Common myeloid progenitor, CD34-positive (primary cell): ENCODE results near the gene TLR5.

Experiments
- CTCF ChIA-PET: fragments of 350-600 bp; sonication (Branson Sonifier 250); formaldehyde crosslinking; loops from one replicate; lab custom pipeline; 2021; ENCODE audit warnings: antibody characterized with exemption; lab: Charles Lee
- POLR2A ChIA-PET: fragments of 350-600 bp; sonication (Branson Sonifier 250); formaldehyde crosslinking; loops from one replicate; lab custom pipeline; 2021; ENCODE audit warnings: antibody characterized with exemption; lab: Charles Lee
- DNase-seq, 3 donors: peaks; one replicate each; pipeline versions ENCODE4 v3.0.0 to v3.0.0-alpha.2; 2013
- H3K27ac ChIP-seq, 2 experiments: 1 replicate in 1 of 2; 2 replicates in 1 of 2; pipeline ENCODE4 v1.7.0; 2013; ENCODE audit warnings: inconsistent platforms in 2 of 2, low read length in 2 of 2, mild to moderate bottlenecking in 2 of 2, low read depth in 1 of 2, moderate library complexity in 1 of 2; ENCODE audit not compliant: severe bottlenecking in 2 of 2, insufficient read depth in 1 of 2, poor library complexity in 1 of 2
- H3K27me3 ChIP-seq, 5 experiments: replicated peaks in 2 of 5; 1 replicate in 3 of 5; 2 replicates in 2 of 5; pipeline versions ENCODE4 v1.6.1 to v1.7.0; 2013; ENCODE audit warnings: low read length in 4 of 5, mild to moderate bottlenecking in 2 of 5, moderate library complexity in 2 of 5, inconsistent platforms in 1 of 5; ENCODE audit not compliant: insufficient read depth in 5 of 5, control insufficient read depth in 4 of 5
- H3K36me3 ChIP-seq, 4 experiments: 1 replicate in 2 of 4; 2 replicates in 2 of 4; pipeline versions ENCODE4 v1.6.1 to v1.7.0; 2013; ENCODE audit warnings: low read length in 3 of 4, control low read depth in 1 of 4, mild to moderate bottlenecking in 1 of 4; ENCODE audit not compliant: control insufficient read depth in 4 of 4, insufficient read depth in 4 of 4
- H3K4me1 ChIP-seq, 4 experiments: 1 replicate in 3 of 4; 2 replicates in 1 of 4; pipeline versions ENCODE4 v1.6.1 to v1.7.1; 2013; ENCODE audit warnings: low read length in 3 of 4, mild to moderate bottlenecking in 3 of 4, control low read depth in 1 of 4, inconsistent platforms in 1 of 4, moderate library complexity in 1 of 4; ENCODE audit not compliant: control insufficient read depth in 4 of 4, insufficient read depth in 4 of 4; ENCODE audit errors: control extremely low read depth in 1 of 4
- H3K4me3 ChIP-seq, 7 experiments: 1 replicate in 4 of 7; 2 replicates in 3 of 7; pipeline versions ENCODE4 v1.5.1 to v1.7.0; 2013; ENCODE audit warnings: mild to moderate bottlenecking in 7 of 7, low read length in 6 of 7, moderate library complexity in 6 of 7, inconsistent platforms in 2 of 7, low read depth in 2 of 7, control low read depth in 1 of 7; ENCODE audit not compliant: insufficient read depth in 4 of 7, control insufficient read depth in 1 of 7; ENCODE audit errors: extremely low read depth in 1 of 7
- H3K9me3 ChIP-seq, 5 experiments: 1 replicate in 4 of 5; 2 replicates in 1 of 5; pipeline versions ENCODE4 v1.6.1 to v1.7.1; 2013; ENCODE audit warnings: low read length in 4 of 5, mild to moderate bottlenecking in 2 of 5, inconsistent platforms in 1 of 5, low read depth in 1 of 5, moderate library complexity in 1 of 5; ENCODE audit not compliant: control insufficient read depth in 4 of 5, insufficient read depth in 2 of 5; ENCODE audit errors: control extremely low read depth in 1 of 5
- WGBS: methylation state at CpG from one replicate; pipeline ENCODE4 v1.1.5; 2013; ENCODE audit not compliant: insufficient coverage; 5-methylcytosine and 5-hydroxymethylcytosine counted together

Gene TLR5

DNA sequence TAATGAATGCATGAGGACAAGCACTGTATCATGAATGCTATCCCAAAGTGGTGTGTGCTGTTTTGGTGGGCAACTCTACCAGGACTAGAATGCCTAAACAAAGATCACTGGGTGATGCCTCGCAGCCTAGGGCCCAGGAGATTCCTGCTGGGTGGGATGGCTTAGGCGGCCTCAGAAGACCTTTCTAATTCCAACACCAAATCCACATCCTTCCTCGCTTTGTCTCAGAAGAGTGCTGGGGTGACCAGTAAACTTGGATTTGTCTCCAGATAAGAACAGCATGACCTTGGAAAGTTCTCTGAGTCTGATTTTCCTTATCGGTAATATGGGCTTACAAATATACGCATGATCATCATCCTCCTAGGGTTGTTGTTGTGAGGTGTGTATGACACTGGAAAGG, 76.6 kb downstream of the TLR5 start:
- CTCF ChIA-PET: no interaction called here

DNA sequence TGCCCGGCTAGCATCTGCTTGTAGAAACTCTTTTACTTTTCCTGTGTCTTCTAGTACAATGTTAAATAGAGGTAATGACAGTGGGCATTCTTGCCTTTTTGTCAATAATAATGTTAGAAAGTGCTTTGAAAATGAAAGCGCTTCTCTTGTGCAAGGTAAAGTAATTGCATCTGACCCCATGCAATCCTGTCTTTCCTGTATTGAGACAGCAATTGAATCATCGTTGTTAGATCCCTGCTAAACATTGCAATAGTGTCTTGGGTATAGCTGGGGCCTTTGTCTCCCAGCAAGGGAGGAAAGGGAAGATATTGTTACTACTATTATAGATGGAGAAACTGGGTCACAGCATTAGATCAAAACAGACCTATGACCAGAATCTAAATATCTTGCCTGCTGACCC, 80.9 kb downstream of the TLR5 start:
- POLR2A ChIA-PET: no interaction called here
- H3K9me3 ChIP-seq: no peaks in the 10 kb centered on the region
- CTCF ChIA-PET: no interaction called here
- 100% methylated on average over 1 of the region's 3 CpGs for WGBS
- no peaks in the 10 kb centered on the region for H3K36me3 ChIP-seq
- no peaks in the 10 kb centered on the region for H3K27me3 ChIP-seq
- no peak for DNase-seq
- no peak overlapping the region for H3K4me3 ChIP-seq
- no peaks in the 10 kb centered on the region for H3K4me1 ChIP-seq
- H3K27ac ChIP-seq: no peak overlapping the region

More for the DNA sequence above, 76.6 kb downstream of the TLR5 start:
- no peaks in the 10 kb centered on the region for H3K27me3 ChIP-seq
- no peak overlapping the region for H3K27ac ChIP-seq
- no peaks in the 10 kb centered on the region for H3K9me3 ChIP-seq
- no peaks in the 10 kb centered on the region for H3K36me3 ChIP-seq
- DNase-seq: no peak
- no peaks in the 10 kb centered on the region for H3K4me1 ChIP-seq
- POLR2A ChIA-PET: no interaction called here
- WGBS: 100% methylated on average over 3 of the region's 5 CpGs
- no peak overlapping the region for H3K4me3 ChIP-seq

DNA sequence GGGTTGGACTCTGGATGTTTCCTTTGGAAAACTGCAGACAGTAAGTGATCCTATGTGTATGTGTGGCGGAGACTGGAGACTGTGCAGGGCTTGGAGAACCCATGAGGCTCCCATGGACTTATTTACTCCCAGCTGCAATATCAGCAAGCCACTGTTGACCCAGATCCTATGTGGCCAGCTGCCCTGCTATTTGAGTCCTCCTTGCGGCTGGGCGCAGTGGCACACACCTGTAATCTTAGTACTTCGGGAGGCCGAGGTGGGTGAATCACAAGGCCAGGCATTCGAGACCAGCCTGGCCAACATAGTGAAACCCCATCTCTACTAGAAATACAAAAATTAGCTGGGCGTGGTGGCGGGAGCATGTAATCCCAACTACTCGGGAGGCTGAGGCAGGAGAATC, 83.5 kb downstream of the TLR5 start:
- Histone ChIP-seq H3K27ac (no peak overlapping the region), H3K27me3 (no peaks in the 10 kb centered on the region), H3K9me3 (no peaks in the 10 kb centered on the region), H3K36me3 (no peaks in the 10 kb centered on the region), H3K4me3 (no peak overlapping the region), H3K4me1 (no peaks in the 10 kb centered on the region)
- POLR2A ChIA-PET: no interaction called here
- WGBS: 95% methylated on average over 9 of the region's 9 CpGs
- CTCF ChIA-PET: interaction anchor here (1.3 kb wide), 1 partner anchor 30 kb away, joined by 3 read pairs; no protein-coding TSS in a partner anchor
- no peak for DNase-seq
